ENCODE results near the gene CIB4.

DNA sequence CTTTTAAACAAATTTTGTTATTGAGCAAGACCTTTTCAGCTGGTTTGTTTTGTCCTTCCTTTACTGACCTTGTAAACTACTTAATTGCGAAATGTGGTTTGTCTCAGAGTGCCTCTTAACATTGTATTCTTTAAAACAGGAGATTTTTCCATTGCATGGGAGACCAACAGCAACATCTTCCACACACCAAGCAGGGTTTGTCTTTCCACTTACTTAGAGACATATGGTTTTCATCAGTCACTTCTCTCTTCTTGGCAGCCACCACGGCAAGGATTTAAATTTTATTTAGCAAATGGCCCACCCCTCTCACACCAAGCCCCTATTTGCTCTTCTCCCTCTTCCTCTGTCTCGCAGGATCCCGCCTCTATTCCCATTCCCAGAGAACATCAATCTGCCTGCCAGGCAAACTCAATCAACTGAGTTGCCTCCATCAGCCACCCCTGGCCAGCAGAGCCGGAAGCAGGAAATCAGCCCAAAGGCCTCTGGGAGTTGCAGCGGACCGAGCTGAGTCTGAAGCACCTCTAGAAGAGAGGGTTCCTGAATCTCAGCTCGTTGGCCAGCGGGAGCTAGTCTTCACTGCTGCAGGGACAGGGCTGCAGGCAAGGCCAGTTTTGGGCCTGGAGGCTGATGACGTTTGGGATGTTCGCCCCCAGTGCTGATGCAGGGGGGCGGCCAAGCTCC, 11.3 kb upstream of the CIB4 start:
- no peak; the same call in 1 of the 2 replicates for TF ChIP-seq ZNF565 (CRISPR knock-in tag; conservative IDR thresholded peaks at IDR 0.05; ENCODE audit: low read depth)
- 0 out of 2 replicates have a peak, but pooled peaks have one; percentile 15 for TF ChIP-seq CREB5 (CRISPR knock-in tag; IDR thresholded peaks at IDR 0.05; ENCODE audit: low read depth)
- no peak for TF ChIP-seq ZFP30 (CRISPR knock-in tag; IDR thresholded peaks at IDR 0.05)
- TF ChIP-seq ZC3H10 (CRISPR knock-in tag; IDR thresholded peaks at IDR 0.05): no peak
- TF ChIP-seq, protein P1, sequence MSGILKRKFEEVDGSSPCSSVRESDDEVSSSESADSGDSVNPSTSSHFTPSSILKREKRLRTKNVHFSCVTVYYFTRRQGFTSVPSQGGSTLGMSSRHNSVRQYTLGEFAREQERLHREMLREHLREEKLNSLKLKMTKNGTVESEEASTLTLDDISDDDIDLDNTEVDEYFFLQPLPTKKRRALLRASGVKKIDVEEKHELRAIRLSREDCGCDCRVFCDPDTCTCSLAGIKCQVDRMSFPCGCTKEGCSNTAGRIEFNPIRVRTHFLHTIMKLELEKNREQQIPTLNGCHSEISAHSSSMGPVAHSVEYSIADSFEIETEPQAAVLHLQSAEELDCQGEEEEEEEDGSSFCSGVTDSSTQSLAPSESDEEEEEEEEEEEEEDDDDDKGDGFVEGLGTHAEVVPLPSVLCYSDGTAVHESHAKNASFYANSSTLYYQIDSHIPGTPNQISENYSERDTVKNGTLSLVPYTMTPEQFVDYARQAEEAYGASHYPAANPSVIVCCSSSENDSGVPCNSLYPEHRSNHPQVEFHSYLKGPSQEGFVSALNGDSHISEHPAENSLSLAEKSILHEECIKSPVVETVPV (CRISPR knock-in tag; IDR thresholded peaks at IDR 0.05): no peak

Data from SK-N-SH treated with all-trans-retinoic acid at 6 μM for 48 hours (cell line).